GM08714 (cell line): Measurements from ENCODE around the gene MACF1.
"Not testable (repeated sequence)": the region's sequence is repeated elsewhere in the genome, so short reads cannot be mapped to it uniquely, and the experiment has no call there.

Source experiments
- H3K4me3 ChIP-seq: fragments of 200-500 bp; sonication (Bioruptor generic); 2 replicates; pipeline ENCODE4 v1.5.1; 2014; ENCODE audit warnings: mild to moderate bottlenecking, low read length, inconsistent platforms
- ZNF274 ChIP-seq: IDR thresholded peaks from 2 replicates; pipeline ENCODE4 v1.6.1; 2012; ENCODE audit warnings: mild to moderate bottlenecking, low read depth, low read length

The MACF1 gene

DNA sequence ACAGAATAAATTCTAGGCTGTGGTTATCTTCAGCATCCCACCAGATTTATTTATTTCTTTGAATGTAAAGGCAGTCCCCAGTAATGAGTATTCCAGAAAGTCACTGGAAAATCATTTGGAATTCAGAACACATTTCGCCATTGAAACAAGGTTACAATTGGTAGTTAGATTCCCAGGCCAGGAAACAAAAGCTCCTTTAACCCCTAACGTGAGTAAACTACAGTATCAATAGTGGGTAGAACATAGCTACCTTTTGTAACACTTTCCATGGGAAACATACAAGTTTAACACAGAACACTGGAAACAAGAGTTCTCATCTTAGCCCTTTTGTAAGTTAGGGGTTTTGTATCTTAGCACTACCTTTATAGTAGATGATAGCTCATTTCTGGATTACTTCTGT, 233.5 kb downstream of the MACF1 start:
- H3K4me3 ChIP-seq: no peak overlapping the region
- TF ChIP-seq ZNF274: no peak

DNA sequence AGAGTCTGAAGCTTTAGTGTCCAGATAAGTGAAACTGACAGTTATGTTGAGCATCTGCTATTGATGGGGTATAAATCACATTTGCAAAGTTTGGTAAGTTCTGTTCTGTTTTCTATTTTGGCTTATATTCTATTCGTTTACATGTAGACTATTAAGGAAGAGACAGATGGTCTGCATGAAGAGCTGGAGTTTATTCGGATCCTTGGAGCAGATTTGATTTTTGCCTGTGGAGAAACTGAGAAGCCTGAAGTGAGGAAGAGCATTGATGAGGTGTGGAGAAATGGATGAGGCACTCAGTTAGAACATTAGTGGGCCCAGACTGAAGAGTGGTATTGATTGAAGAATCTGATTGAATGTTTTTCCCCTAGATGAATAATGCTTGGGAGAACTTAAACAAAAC, 236.4 kb downstream of the MACF1 start:
- no peak for TF ChIP-seq ZNF274
- H3K4me3 ChIP-seq: no peak overlapping the region

- no peak for TF ChIP-seq ZNF274
- H3K4me3 ChIP-seq: no peak overlapping the region
Measured at GRCh38 chr1:39441797-39442196, 237.3 kb downstream of the MACF1 start.

DNA sequence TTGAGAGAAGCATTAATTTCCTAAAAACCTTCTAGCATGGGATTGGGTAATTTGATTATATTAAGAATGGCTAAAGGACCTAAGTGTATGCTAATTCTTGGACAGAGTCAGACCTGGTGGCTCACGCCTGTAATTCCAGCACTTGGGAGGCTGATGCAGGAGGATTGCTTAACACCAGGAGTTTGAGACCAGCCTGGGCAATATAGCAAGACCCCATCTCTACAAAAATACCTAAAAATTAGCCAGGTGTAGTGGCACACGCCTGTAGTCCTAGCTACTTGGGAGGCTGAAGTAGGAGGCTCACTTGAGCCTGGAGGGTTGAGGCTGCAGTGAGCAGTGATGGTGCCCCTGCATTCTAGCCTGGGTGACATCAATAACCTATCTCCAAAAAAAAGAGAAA, 241.1 kb downstream of the MACF1 start:
- no peak for TF ChIP-seq ZNF274
- H3K4me3 ChIP-seq: no peak overlapping the region

- no peak overlapping the region for H3K4me3 ChIP-seq
- TF ChIP-seq ZNF274: no peak
Measured at GRCh38 chr1:39446986-39447567, 242.6 kb downstream of the MACF1 start.

DNA sequence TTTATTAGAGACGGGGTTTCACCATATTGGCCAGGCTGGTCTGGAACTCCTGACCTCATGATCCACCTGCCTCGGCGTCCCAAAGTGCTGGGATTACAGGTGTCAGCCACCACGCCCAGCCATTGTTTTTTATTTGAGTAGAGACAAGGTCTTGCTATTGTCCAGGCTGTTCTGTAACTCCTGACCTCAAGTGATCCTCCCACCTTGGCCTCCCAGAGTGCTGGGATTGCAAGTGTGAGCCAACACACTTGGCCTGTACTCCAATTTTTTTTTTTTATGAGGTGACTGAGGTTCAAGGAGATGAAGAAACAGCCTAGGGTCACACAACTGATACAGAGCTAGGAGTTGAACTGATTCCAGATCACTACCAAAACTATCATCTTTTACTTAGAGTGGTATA, 245.5 kb downstream of the MACF1 start:
- H3K4me3 ChIP-seq: not testable (repeated sequence)

DNA sequence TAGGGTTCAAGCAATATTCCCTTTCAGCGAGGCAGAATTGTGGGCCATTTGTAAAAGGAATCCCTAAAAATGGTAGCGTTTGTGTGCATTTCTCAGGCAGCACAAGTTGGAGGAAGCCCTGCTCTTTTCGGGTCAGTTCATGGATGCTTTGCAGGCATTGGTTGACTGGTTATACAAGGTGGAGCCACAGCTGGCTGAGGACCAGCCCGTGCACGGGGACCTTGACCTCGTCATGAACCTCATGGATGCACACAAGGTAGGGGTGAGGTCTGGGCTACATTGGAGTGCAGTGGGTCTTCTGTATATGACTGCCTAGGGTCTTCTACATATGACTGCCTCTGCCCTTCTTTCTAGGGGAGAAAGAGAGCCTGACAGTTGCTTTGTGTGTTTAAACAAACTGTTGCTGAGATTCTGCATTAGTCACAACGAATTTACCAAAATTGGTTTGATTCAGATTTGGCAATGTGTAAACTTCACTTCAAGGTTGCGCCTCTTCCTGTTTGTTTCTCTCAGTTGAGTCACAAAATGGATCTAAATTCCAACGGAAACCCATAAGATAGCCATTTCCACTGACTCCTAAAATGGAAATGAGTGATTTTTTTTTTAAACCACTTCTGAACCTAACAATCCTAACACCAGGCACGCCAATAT, 246.6 kb downstream of the MACF1 start:
- TF ChIP-seq ZNF274: no peak
- H3K4me3 ChIP-seq: no peak overlapping the region

GRCh38 chr1:39452081-39452480, 247.6 kb downstream of the MACF1 start:
- no peak overlapping the region for H3K4me3 ChIP-seq
- no peak for TF ChIP-seq ZNF274

GRCh38 chr1:39452540-39452939, 248.0 kb downstream of the MACF1 start:
- H3K4me3 ChIP-seq: no peak overlapping the region
- no peak for TF ChIP-seq ZNF274

DNA sequence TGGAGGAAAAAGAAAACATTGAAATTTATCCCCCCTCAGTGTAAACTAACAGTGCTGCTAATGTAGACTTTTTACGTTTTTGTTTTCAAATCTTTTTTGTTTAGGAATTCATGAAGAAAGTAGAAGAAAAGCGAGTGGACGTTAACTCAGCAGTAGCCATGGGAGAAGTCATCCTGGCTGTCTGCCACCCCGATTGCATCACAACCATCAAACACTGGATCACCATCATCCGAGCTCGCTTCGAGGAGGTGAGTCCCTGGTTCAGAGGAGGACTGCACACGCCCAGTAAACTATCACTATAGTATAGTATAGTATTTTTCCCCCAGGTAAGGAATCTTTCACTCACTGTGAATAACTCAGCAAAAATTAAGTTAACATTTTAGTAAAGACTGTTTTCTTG, 249.1 kb downstream of the MACF1 start:
- H3K4me3 ChIP-seq: no peak overlapping the region
- no peak for TF ChIP-seq ZNF274

GRCh38 chr1:39458991-39459390, 254.5 kb downstream of the MACF1 start:
- no peak overlapping the region for H3K4me3 ChIP-seq
- TF ChIP-seq ZNF274: no peak

DNA sequence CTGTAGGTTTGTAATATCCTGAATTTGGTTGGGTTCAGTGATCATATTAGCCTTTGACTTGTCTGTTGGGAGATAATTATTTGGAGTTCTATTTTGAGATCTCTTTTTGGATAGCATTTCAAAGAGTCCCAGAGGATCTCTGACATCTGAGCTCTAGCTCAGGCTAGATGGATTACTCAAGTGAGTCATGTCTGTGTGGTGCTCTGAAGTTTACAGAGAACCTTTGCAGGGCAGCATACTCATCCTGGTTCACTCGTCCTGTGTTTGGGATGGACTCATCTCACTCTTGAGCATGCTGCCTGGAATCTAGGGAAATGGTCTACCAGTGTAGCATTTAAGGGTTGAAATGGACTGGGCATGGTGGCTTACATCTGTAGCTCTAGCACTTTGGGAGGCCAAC, 257.6 kb downstream of the MACF1 start:
- no peak overlapping the region for H3K4me3 ChIP-seq
- TF ChIP-seq ZNF274: no peak

- no peak overlapping the region for H3K4me3 ChIP-seq
- no peak for TF ChIP-seq ZNF274
Measured at GRCh38 chr1:39466413-39467107, 262.1 kb downstream of the MACF1 start.

- not testable (repeated sequence) for H3K4me3 ChIP-seq
Measured at GRCh38 chr1:39467108-39467720, 262.7 kb downstream of the MACF1 start.

DNA sequence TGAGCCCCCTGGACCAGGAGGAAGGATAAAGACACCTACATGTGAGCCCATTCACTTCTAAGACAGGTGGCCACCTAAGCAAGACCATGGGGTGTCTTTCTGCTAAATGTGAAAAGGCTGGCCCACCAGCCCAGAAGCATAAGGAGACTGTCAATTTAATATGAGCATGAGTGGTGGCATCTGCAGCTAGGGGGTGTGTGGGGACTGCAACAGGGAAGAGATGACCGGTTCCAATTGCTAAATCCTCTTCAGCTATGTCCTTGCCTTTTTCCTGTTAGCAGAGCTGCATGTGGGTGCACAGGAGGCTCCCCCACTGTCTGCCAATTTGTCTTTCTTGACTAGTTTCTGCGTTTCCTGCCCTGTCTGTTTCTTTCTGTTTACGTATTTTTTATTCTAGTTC, 264.7 kb downstream of the MACF1 start:
- no peak for TF ChIP-seq ZNF274
- H3K4me3 ChIP-seq: no peak overlapping the region
